Measurements from ENCODE around the gene UBR4.
"Not testable (repeated sequence)": the region's sequence is repeated elsewhere in the genome, so short reads cannot be mapped to it uniquely, and the experiment has no call there.

UBR4 gene

DNA sequence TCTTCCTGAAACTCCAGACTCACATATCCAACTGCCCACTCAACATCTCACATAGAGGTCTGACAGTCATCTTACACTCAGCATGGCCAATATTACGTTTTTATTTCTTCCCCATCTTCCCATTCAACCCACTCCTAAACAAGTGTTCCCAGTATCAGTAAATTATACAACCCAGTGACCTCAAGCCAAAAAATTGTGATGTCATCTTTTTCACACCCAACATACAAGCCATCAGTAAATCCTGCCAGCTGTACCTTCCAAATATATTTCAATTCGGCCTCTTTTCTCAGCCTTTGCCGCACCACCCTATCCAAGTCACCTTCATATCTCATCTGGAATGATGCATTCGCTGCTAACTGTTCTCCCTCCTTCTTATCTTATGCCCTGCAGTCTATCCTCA is 19.6 kb downstream of the UBR4 start:
- FAIRE-seq = no peak

DNA sequence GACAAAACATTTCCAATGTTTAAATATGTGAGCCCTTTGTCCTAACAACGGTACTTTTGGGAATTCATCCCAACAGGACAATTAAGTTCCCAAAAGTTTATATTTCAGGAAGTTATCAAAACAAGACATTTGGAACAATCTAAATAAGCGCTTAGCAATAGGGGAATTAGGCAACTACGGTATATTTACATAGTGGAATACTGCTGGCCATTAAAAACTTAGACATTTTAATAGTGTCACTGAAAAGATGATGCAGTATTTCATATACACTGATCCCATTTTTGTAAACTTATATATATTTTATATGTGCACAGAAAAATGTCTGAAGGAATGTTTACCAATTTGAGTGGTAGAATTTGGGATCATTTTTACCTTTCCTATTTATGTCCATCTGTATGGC is 20.8 kb downstream of the UBR4 start:
- no peak for FAIRE-seq

DNA sequence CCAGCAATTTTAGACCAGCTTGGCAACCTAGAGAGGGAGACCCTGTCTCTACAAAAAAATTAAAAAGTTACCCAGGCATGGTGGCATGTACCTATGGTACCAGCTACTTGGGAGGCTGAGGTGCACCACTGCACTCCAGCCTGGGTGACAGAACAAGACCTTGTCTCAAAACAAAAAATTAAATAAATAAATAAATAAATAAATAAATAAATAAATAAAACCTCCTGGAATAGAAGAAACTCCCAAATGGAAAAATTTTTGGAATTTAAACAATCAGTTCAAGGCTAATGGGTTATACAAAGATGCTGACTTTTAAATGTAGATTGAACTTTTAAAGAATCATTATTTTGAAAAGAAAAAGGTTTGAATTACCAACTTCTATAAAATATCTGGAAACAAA is 22.2 kb downstream of the UBR4 start:
- FAIRE-seq = no peak

DNA sequence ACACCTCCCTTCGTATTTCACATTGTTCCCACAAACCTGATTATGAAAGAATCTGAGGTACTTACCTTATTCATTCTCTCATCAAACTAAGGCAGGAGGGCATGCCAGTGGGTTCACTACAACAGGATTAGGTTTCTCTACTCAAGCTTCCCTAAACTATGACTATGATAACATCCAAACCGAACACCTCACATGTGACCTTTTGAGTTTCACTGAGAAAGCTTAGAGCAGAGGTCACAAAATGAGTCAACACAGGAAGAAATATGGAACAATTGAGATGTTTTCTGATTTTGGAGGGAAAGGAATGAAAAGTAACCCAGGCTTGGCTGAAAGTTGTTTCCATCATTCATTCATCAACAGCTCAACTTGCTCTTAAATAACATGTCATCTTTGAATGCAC is 24.1 kb downstream of the UBR4 start:
- no peak for FAIRE-seq

DNA sequence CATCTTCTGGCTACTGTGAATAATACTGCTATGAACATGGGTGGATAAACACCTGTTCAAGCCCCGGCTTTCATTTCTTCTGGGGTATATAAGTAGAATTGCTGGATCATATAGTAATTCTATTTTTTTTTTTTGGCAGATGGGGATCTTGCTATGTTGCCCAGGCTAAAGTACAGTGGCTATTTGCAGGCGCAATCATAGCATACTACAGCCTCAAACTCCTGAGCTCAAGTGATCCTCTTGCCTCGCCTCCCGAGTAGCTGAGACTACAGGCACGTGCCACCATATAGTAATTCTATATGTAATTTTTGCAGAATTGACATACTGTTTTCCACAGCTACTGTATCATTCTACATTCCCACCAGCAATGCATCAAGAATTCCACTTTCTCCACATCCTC is 27.8 kb downstream of the UBR4 start:
- no peak for FAIRE-seq

DNA sequence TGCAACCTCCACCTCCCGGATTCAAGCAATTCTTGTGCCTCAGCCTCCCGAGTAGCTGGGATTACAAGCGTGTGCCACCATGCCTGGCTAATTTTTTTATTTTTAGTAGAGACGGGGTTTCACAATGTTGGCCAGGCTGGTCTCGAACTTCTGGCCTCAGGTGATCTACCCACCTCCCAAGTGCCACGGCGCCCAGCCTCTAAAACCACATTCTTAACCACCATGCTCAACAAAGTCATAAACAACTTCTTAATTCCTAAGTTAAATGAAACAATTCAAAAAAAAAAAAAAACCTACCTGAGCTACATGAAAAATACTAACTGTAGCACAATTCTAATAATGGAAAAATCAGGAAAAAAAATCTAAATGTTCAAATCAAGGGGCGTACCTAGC is 29.8 kb downstream of the UBR4 start:
- FAIRE-seq = not testable (repeated sequence)

DNA sequence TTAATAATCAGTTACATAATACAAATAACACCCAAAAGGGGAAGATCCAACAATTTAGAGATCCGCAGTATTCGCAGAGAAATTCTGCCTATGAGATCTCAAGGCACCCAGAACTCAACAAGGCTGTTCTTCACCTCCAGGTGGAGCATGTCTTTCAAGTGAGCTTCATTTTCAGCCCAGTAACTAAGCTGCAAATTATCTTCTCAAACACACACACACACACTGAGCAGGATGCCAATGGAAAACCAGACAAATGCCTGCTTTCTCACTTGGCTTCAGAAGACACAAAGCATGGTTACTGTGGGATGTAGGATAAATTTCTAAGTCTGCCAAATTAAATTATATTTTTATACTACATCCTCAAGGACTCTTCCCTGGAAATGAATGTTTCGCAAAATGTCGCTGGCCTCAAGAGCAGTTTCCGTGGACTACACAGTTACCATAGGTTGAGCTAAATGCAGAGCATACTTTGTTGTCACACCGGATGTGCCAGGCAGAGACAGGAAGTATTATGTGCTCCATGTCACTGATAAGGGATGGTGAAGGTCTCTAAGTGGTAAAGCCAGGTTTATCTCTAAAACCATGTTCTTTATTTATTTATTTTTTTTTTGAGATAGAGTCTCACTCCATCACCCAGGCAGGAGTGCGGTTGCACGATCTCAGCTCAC is 30.3 kb downstream of the UBR4 start:
- FAIRE-seq = no peak

DNA sequence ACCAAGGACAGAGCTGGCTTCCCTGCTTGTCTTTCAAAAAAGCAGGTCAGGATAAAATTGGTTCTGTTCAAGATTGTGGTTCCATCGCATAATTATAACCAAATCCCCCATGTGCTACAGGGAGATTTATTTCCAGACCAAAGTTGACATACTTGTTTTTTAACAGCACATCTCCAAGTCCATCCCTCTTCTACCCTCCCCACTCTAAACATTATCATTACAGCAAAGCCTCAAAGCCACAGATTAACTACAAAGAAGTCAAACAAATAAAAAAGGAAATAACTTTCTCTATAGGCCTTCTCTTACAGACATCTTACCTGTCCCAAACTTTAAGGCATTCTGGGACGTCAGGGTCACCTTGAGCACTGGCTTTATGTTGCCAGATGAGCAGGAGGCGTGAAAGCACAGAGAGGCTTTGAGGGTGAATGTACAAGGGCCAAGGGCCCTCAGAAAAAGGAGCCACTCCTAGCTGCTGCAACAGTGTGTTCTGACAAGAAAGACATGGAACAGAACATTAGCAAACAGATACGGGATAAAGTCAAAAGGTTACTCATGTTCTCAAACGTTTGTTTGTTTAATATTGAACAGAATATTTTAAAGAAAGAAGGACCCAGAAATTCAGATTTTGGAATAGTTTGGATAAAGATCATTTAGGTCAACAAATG is 31.2 kb downstream of the UBR4 start:
- FAIRE-seq = no peak

DNA sequence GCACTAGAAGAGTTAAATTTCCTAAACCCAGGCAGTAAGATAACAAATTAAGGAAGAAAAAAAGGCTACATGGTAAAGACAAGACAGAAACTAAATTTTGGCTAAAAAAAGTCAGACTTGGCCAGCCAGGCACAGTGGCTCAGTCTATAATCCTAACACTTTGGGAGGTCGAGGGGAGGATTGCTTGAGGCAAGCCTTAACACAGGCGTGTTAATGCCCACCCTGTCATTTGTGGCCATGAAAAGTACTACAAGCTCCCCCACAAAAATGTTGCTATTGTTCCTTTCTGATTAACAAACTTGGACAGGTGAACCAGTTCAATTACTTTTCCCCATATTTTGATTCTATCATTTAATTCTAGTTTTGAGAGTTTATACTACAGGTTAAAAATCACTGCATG is 32.3 kb downstream of the UBR4 start:
- no peak for FAIRE-seq

DNA sequence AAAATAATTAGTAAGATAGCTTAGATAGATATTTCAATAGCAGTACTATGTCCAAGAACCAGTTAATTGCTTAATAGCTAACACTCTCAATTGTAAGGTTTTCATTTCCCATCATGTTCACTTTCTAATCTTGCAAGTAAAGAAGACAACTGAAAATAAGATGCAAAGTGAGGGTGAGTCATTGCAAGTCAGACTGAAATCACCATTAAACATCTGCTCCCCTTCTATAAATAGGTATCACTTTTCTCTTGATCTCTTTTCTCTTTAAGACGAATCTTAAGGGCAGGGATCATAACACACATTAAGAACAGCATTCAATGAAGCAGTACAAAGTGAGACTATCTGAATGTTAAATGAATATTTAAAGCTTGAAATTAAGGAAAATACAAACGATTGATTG is 40.4 kb downstream of the UBR4 start:
- FAIRE-seq = no peak

DNA sequence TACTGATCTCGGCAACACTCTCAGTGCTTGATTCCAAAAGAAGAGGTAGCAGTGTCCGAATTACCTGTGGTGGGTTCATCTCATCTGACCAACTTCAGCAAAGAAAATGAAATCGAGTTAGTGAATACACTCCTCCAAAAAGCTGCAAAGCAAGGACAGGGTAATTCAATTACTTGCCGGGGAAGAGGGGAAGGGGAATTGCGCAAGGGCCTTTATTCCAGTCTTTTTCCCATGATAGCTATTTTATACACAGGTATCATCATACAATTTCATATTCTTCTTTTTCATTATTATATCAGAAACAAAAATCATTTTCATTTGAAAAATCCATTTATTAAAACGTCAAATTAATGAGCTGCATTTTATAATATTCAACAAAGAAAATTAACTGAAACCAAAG is 42.9 kb downstream of the UBR4 start:
- FAIRE-seq = no peak

DNA sequence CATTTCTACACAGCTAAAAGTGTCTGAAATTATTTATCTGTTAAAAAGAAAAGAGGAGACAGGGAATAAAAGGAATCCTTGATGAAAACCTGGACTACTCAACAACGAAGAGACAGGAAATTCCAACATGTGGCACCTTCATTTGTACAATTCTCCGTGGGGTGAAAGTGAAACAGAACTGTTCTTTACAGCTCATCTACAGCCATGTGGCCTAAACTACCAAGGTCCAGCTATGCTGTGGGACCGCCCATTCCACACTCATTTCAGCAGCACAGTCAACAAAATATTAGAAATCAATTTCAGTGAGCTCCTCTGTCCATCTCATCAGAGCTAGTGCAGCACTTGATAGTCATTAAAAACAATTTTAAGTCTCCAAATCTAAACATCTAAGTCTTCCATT is 44.0 kb downstream of the UBR4 start:
- no peak for FAIRE-seq

DNA sequence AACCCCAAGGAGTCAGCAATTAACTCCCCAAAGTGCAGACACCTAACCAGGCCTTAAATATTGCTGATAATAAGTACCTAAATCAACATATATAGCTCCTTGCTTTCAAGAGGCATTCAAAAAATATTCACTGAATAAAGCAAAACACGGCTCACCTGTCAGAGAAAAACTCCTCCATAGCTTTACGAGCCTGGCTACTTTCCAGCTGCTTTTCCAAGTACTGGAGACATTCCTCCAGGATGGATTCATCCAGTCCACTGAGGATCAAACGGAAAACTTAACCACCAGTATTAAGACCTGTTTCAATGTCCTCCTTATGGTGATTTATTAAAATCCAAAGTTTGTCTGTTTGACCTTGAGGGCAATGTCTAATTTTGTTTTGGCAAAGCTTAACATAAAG is 44.6 kb downstream of the UBR4 start:
- no peak for FAIRE-seq

DNA sequence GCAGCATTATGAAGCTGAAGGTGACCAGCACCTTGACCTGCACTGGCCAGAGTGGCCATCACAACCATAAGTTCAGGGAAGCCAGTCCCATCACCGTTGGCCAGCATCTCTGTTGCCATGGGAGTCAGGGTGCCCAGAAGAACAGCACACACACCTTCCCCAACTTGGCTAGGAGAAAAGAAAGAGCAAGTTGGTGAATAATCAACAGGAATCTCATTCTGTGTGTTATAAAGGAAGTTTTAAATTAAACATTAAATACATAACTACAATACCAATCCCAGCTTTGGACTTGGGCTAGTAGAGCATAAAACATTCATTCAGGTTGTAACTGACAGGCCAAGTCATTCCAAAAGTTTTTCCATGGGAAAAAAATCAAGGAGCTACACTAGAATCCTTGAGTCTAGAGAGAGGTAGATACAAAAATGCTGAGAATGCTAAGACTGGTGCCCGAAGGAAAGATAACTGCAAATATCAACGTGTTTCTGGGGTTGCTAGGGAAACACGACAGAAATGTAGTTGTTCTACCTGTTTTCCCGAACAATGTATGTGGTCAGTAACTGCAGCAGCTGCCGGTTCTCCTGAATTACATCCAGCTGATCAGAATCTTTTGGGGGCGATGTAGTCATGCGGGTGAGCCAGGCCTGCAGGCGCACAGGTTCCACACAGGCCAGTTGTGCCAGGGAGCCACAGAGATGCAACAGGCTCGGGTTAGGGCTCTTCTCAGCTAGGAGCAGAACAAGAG is 45.6 kb downstream of the UBR4 start:
- no peak for FAIRE-seq

DNA sequence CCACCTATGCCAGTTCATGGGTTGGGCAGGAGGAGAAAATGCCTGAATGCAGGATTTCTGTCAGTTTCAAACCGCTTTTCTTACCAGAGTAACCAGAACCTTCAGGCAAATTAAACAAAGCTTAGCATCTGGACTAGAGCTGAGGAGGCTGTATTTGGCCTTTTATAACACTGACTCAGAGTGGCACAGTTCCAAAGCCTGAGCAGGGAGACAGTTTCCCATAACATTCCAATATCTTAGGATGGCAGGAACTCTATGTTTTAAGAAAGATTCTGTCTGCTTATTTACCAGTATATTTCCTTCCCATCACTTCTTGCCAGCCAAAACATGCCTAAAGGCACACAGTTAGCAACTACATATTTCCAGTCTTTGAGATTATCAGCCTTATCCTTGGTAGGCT is 46.8 kb downstream of the UBR4 start:
- no peak for FAIRE-seq

DNA sequence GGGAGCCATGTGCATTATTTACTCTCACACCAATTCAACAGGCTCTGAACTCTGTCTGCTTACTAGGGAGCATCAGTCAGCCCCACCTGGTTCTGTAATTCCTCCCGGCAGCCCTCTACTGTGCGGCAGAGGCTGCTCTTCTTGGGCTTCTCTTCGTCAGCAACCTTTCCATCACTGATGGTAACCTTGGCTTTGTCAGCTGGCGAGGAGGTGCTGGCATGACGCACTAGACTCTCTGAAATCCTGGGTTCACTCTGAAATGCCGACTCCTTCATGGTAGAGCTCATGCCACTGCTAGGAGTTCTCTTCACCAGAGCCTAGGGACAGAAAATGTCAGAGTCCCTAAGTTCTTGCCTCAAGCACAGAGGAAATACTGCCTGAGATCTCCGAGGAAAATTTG is 49.2 kb downstream of the UBR4 start:
- FAIRE-seq = no peak

DNA sequence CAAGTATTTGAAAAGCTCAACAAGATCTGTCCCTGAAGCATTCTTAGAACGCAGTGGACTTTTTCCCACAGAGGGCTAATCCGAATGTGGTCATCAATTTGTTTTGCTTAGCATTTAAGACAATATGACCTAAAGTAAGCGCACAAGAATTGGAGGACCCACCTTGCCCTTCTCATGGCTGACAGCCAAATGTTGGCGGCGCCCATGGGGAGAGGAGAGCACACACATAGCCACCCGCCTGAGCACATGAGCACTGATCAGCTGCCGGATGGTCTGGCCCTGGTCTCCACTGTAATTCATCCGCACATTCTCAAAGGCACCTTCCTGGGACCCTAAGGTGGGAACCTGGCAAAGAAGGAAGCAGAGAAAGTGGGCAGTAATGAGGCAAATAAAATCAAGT is 52.4 kb downstream of the UBR4 start:
- no peak for FAIRE-seq

DNA sequence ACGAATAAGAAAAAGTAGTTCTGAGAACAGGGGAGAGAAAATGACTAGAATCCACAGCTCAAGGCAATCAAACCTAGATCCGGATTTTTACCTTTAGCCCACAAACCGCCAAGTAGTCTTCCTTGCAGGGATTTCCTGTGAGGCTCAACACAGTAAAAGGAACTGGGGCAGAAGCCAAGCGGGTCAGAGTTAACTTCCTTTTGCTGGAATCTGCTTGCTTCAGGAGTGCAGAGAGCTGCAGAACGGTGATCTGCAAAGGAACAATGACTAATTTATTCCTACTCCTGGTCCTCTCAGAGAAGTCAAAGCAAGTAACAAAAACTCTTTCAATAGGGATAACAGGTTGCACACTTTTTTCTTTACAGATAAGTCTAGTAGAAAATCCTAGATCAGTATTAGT is 53.4 kb downstream of the UBR4 start:
- no peak for FAIRE-seq

DNA sequence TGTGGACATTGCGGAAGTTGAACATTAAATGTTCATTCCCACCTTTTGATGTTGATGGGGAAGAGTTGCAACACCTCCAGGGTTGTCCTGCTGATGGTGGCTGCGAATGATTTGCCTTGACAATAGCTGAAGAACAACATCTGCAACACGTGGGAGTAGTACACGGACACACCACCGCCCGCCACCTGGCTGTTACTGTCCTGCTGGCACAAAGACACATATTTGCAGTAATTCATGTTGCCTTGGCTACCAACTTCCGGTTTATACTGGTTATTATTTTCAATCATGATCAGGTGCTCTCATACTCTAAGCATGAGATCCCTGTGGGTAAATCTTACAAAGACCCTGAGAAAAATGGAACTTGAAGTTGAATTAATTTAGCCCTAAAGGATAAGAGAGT is 55.2 kb downstream of the UBR4 start:
- FAIRE-seq = no peak

DNA sequence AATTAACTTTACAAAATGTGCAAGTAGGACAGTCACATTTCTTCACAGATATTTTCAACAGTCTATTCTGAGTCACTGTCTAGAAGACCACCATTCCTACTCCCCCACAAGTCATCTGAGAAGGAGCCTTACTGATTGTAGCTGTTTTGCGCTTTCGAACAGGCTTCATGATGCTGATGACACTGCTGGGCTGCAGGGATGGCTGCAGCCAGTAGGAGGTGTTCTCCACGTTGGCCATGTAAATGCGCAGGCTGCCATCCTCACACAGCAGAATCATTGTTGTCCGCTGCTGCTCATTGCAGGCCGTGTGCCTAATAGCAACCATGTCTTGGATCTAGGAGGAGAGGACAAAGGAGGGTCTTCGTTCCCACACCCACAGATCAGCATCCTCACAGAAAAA is 56.9 kb downstream of the UBR4 start:
- FAIRE-seq = no peak

DNA sequence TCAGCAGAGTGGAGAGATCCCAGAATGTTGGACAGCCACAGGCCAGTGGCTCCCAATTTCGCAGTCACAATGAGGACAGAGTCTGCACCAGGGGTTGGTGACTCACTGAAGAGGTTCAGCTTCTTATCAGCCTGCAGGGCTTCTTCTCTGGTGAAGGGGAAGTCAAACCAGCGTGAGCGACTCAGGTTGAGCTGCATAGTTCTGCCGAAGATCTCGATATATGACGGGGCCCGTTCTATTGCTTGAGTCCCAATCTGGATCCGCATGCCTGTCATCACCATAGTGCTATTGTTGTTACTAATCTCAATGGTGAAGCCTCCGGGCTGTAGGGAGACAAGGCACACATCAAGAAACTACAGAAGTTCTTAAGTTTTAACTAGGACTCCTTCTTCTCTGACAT is 58.5 kb downstream of the UBR4 start:
- no peak for FAIRE-seq

DNA sequence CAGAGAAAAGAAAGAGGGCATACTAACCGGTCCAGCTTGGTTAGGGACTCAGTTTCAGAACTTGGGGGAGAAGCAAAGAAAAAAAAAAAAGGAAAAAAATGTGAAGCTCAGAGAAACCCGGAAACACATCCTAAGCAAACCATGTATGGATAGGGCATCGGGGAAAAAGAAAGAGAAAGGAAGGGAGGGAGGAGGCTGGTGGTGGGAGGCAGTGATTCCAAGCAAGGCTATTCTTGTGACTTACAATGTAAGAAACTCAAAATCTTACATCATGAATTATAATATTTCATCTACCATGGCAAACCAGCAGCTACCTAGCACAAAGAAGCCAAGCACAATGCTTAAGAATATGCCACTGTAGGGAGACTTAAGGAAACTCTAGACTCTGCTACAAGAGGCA is 60.3 kb downstream of the UBR4 start:
- FAIRE-seq = no peak

DNA sequence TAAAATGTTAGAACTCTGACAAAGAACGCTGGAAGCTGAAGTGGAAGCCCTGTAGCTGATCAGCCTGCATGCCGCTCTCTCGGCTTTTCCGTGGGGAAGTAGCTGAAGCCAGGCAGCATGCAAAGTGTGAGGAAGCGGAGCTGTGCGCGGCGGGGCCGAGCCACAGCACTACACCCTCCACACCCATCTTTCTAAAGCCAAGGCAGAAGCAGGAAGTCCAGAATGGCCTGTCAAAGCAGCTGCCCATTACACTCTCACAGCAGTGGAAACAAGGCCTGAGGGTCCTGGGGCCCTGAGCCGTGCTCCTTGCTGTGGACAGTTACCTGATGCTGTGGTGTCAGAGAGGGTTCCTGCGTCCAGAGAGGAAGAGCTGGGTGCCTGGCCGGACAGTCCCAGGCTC is 69.6 kb downstream of the UBR4 start:
- no peak for FAIRE-seq

DNA sequence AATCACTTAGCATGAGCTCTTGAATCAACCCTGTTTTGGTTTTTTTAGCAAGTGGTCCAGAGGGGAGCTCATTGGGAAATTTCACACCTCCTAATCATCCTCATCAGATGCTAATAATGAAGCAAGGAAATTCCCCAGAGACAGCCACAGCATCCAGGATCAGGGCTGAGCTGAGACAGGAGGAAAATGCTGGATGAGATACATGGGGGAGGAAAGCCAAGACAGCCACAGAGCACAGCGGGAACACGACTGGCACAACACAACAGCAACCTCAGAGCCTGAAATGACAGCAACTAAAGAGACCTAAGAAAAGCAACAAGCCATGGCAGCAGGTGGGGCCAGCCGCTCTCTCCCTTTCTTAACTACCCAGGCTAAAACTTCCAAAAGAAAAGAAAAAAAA is 70.4 kb downstream of the UBR4 start:
- no peak for FAIRE-seq

All from colon (tissue), 2 donors.